ENCODE measurements around the gene CAPN5.

CAPN5 gene

GRCh38 chr11:77029829-77030228, 36.9 kb upstream of the CAPN5 start:
- H3K27ac ChIP-seq (ENCODE audit: low read depth, low read length): no peak overlapping the region
- no peak overlapping the region for H3K4me3 ChIP-seq (ENCODE audit: low read depth, low read length)
- H3K4me2 ChIP-seq (ENCODE audit: low read length): no peak overlapping the region
- no peaks in the 10 kb centered on the region for H3K4me1 ChIP-seq (ENCODE audit: control insufficient read depth in 1 of 2, insufficient read depth in 2 of 2, low read length in 2 of 2)
- H4K91ac ChIP-seq (ENCODE audit: low read depth, low read length): no peak overlapping the region
- no peaks in the 10 kb centered on the region for H3K79me1 ChIP-seq (ENCODE audit: low read length)
- H3K18ac ChIP-seq (ENCODE audit: low read length): no peak overlapping the region
- no peak overlapping the region for H4K8ac ChIP-seq (ENCODE audit: low read depth, low read length)
- no peak overlapping the region for H3K4ac ChIP-seq (ENCODE audit: low read depth, low read length)
- H3K9ac ChIP-seq (ENCODE audit: low read length): no peak overlapping the region
- H3K9me3 ChIP-seq (ENCODE audit: insufficient read depth, low read depth, low read length): no peaks in the 10 kb centered on the region
- H3K79me2 ChIP-seq (ENCODE audit: control insufficient read depth, insufficient read depth, low read length, poor library complexity): no peaks in the 10 kb centered on the region
- H2AK5ac ChIP-seq (ENCODE audit: low read length): no peak overlapping the region
- DNase-seq: no peak
- H3K27me3 ChIP-seq (ENCODE audit: insufficient read depth, low read length): no peaks in the 10 kb centered on the region
- H3K23ac ChIP-seq (ENCODE audit: low read length): no peak overlapping the region
- no peaks in the 10 kb centered on the region for H3K36me3 ChIP-seq (ENCODE audit: control insufficient read depth in 1 of 2, insufficient read depth in 2 of 2, low read length in 2 of 2)
- H2AFZ ChIP-seq (ENCODE audit: insufficient read depth, low read length, poor library complexity): no peak overlapping the region
- no peak overlapping the region for H4K12ac ChIP-seq (ENCODE audit: low read depth, low read length)
- H3K14ac ChIP-seq (ENCODE audit: low read length): no peak overlapping the region
- no peak overlapping the region for H2BK12ac ChIP-seq (ENCODE audit: low read length)
- H2BK5ac ChIP-seq (ENCODE audit: low read depth, low read length, poor library complexity): no peak overlapping the region
- H2BK120ac ChIP-seq (ENCODE audit: insufficient read depth, low read length, poor library complexity): no peak overlapping the region
- WGBS (ENCODE audit: extremely low coverage, insufficient coverage, insufficient read length): no CpG with 5 or more reads among the region's 7 CpGs

- Histone ChIP-seq H2AFZ (ENCODE audit: insufficient read depth, low read length, poor library complexity) (no peak overlapping the region), H2BK120ac (ENCODE audit: insufficient read depth, low read length, poor library complexity) (no peak overlapping the region), H4K8ac (ENCODE audit: low read depth, low read length) (no peak overlapping the region), H3K9ac (ENCODE audit: low read length) (no peak overlapping the region), H4K12ac (ENCODE audit: low read depth, low read length) (no peak overlapping the region), H3K4me1 (ENCODE audit: control insufficient read depth in 1 of 2, insufficient read depth in 2 of 2, low read length in 2 of 2) (no peaks in the 10 kb centered on the region), H3K27me3 (ENCODE audit: insufficient read depth, low read length) (no peaks in the 10 kb centered on the region), H3K23ac (ENCODE audit: low read length) (no peak overlapping the region), H2BK12ac (ENCODE audit: low read length) (no peak overlapping the region), H2AK5ac (ENCODE audit: low read length) (no peak overlapping the region), H3K18ac (ENCODE audit: low read length) (no peak overlapping the region), H3K9me3 (ENCODE audit: insufficient read depth, low read depth, low read length) (no peaks in the 10 kb centered on the region), H3K27ac (ENCODE audit: low read depth, low read length) (no peak overlapping the region), H3K79me2 (ENCODE audit: control insufficient read depth, insufficient read depth, low read length, poor library complexity) (no peaks in the 10 kb centered on the region), H3K36me3 (ENCODE audit: control insufficient read depth in 1 of 2, insufficient read depth in 2 of 2, low read length in 2 of 2) (no peaks in the 10 kb centered on the region), H3K4me3 (ENCODE audit: low read depth, low read length) (no peak overlapping the region), H3K14ac (ENCODE audit: low read length) (no peak overlapping the region), H4K91ac (ENCODE audit: low read depth, low read length) (no peak overlapping the region), H3K4me2 (ENCODE audit: low read length) (no peak overlapping the region), H2BK5ac (ENCODE audit: low read depth, low read length, poor library complexity) (no peak overlapping the region), H3K4ac (ENCODE audit: low read depth, low read length) (no peak overlapping the region), H3K79me1 (ENCODE audit: low read length) (no peaks in the 10 kb centered on the region)
- DNase-seq: no peak
- no CpG with 5 or more reads among the region's 12 CpGs for WGBS (ENCODE audit: extremely low coverage, insufficient coverage, insufficient read length)
These were observed 35.8 kb upstream of the CAPN5 start for GRCh38 chr11:77030834-77031414.

GRCh38 chr11:77031599-77031998, 35.2 kb upstream of the CAPN5 start:
- H3K14ac ChIP-seq (ENCODE audit: low read length): no peak overlapping the region
- H3K23ac ChIP-seq (ENCODE audit: low read length): no peak overlapping the region
- no peaks in the 10 kb centered on the region for H3K4me1 ChIP-seq (ENCODE audit: control insufficient read depth in 1 of 2, insufficient read depth in 2 of 2, low read length in 2 of 2)
- H2BK5ac ChIP-seq (ENCODE audit: low read depth, low read length, poor library complexity): no peak overlapping the region
- H3K9ac ChIP-seq (ENCODE audit: low read length): no peak overlapping the region
- H3K4me2 ChIP-seq (ENCODE audit: low read length): no peak overlapping the region
- H3K18ac ChIP-seq (ENCODE audit: low read length): no peak overlapping the region
- no peak overlapping the region for H3K27ac ChIP-seq (ENCODE audit: low read depth, low read length)
- no peak overlapping the region for H3K4ac ChIP-seq (ENCODE audit: low read depth, low read length)
- no peaks in the 10 kb centered on the region for H3K27me3 ChIP-seq (ENCODE audit: insufficient read depth, low read length)
- DNase-seq: no peak
- WGBS (ENCODE audit: extremely low coverage, insufficient coverage, insufficient read length): no CpG with 5 or more reads among the region's 3 CpGs
- H3K79me2 ChIP-seq (ENCODE audit: control insufficient read depth, insufficient read depth, low read length, poor library complexity): no peaks in the 10 kb centered on the region
- H2BK120ac ChIP-seq (ENCODE audit: insufficient read depth, low read length, poor library complexity): no peak overlapping the region
- H4K91ac ChIP-seq (ENCODE audit: low read depth, low read length): no peak overlapping the region
- no peak overlapping the region for H4K12ac ChIP-seq (ENCODE audit: low read depth, low read length)
- H2BK12ac ChIP-seq (ENCODE audit: low read length): no peak overlapping the region
- no peak overlapping the region for H2AK5ac ChIP-seq (ENCODE audit: low read length)
- no peaks in the 10 kb centered on the region for H3K36me3 ChIP-seq (ENCODE audit: control insufficient read depth in 1 of 2, insufficient read depth in 2 of 2, low read length in 2 of 2)
- no peaks in the 10 kb centered on the region for H3K79me1 ChIP-seq (ENCODE audit: low read length)
- no peak overlapping the region for H2AFZ ChIP-seq (ENCODE audit: insufficient read depth, low read length, poor library complexity)
- no peak overlapping the region for H3K4me3 ChIP-seq (ENCODE audit: low read depth, low read length)
- no peak overlapping the region for H4K8ac ChIP-seq (ENCODE audit: low read depth, low read length)
- H3K9me3 ChIP-seq (ENCODE audit: insufficient read depth, low read depth, low read length): no peaks in the 10 kb centered on the region

GRCh38 chr11:77035039-77035438, 31.7 kb upstream of the CAPN5 start:
- Histone ChIP-seq H2AFZ (ENCODE audit: insufficient read depth, low read length, poor library complexity) (no peak overlapping the region), H3K9me3 (ENCODE audit: insufficient read depth, low read depth, low read length) (peaks cover 7% of the 10 kb centered on the region), H2BK120ac (ENCODE audit: insufficient read depth, low read length, poor library complexity) (no peak overlapping the region), H3K27me3 (ENCODE audit: insufficient read depth, low read length) (peaks cover 11% of the 10 kb centered on the region), H2BK12ac (ENCODE audit: low read length) (no peak overlapping the region), H3K79me1 (ENCODE audit: low read length) (no peaks in the 10 kb centered on the region), H3K14ac (ENCODE audit: low read length) (no peak overlapping the region), H3K9ac (ENCODE audit: low read length) (no peak overlapping the region), H3K27ac (ENCODE audit: low read depth, low read length) (no peak overlapping the region), H3K79me2 (ENCODE audit: control insufficient read depth, insufficient read depth, low read length, poor library complexity) (no peaks in the 10 kb centered on the region), H2AK5ac (ENCODE audit: low read length) (no peak overlapping the region), H4K8ac (ENCODE audit: low read depth, low read length) (no peak overlapping the region), H3K4me1 (ENCODE audit: control insufficient read depth in 1 of 2, insufficient read depth in 2 of 2, low read length in 2 of 2) (peaks cover 0 to 3% of the 10 kb centered on the region in 2 experiments), H4K12ac (ENCODE audit: low read depth, low read length) (no peak overlapping the region), H3K4ac (ENCODE audit: low read depth, low read length) (no peak overlapping the region), H2BK5ac (ENCODE audit: low read depth, low read length, poor library complexity) (no peak overlapping the region), H3K4me3 (ENCODE audit: low read depth, low read length) (no peak overlapping the region), H3K4me2 (ENCODE audit: low read length) (no peak overlapping the region), H4K91ac (ENCODE audit: low read depth, low read length) (no peak overlapping the region), H3K18ac (ENCODE audit: low read length) (no peak overlapping the region), H3K23ac (ENCODE audit: low read length) (no peak overlapping the region), H3K36me3 (ENCODE audit: control insufficient read depth in 1 of 2, insufficient read depth in 2 of 2, low read length in 2 of 2) (no peaks in the 10 kb centered on the region)
- DNase-seq: no peak
- WGBS (ENCODE audit: extremely low coverage, insufficient coverage, insufficient read length): no CpG with 5 or more reads among the region's 2 CpGs
